Measurements from ENCODE around the gene VOPP1.

VOPP1 gene

DNA sequence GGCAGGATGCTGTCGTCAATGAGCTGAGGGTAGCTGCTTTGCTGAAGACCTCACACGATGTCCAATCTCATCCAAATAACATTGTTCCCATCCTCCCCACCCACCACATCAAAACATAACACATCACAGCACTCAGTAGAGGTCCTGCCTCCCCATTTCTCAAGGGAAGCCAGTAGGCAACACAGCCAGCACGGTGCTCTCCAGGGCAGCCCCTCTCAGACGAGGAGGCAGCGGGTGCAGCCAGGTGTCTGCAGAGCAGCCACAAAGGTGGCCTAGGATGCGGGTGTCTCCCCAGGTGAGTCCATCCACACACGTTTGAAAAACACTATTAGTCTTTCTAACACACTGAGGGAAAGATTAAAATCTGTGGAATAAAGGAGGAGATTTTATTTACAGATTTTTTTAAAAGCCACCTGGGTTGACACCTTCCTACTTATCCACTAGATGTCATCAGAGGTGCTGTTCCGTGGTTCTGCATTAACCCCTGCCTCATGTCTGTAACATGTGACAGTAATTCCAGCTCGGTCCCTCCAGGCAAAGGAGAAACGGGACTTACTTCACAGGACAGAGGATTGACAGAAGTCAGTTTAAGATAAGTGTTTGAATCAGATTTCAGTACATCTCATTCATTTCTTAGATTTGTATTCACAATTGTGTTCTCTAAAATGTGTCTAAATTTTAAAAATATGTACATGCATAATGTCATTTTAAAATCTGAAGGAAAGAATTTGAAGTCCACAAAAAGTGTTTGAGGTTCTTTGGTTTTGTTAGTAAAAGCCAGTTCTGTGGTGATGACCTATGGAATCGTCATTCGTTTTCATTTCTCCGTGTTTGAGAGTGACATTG is 139.1 kb downstream of the VOPP1 start:
- DNase-seq (ENCODE audit: low spot score), result no peak

DNA sequence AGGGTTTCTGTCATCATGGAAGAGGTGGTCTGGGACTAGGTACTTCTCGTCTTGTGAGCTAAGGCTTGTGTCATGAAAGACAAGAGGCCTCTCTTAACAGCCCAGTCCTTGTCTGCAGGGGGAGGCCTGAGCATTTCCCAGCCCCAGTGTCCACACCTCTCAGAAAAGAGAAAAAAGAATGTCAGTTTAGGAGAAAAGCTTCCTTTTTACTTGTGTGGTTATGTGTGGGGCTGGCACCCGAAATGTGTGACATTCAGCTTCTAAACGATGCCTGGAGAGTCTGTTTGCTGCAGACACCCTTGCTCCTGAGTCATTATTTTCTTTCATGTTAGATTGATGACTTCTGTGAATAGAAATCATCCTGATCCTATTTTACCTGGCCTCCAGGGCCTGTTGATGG is 139.8 kb downstream of the VOPP1 start:
- DNase-seq (ENCODE audit: low spot score), result no peak

GRCh38 chr7:55431898-55432297 is 140.4 kb downstream of the VOPP1 start:
- no peak for DNase-seq (ENCODE audit: low spot score)

GRCh38 chr7:55429835-55430499 is 142.3 kb downstream of the VOPP1 start:
- DNase-seq (ENCODE audit: low spot score), result no peak

DNA sequence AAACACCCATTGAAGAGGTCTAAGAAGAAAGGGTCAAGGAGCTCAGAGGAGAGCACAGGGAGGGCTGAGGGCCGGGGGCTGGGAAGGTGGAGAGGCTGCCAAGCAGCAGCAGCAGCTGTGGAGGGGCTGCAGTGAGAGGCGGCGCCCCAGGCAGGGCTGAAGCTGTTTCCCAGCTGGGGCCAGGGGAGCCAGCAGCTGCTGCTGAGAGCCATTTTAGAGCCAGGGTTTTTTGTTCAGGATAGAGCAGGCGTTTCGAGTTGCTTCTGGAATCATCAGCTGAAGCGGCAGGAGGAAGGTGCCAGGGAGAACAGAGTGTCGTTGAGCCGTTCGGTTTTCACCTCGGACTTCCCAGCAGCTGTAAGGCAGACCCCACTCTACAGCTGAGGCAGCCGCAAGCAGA is 144.5 kb downstream of the VOPP1 start:
- DNase-seq (ENCODE audit: low spot score), result peak; percentile 85

- DNase-seq (ENCODE audit: low spot score), result no peak
These were observed 145.0 kb downstream of the VOPP1 start for GRCh38 chr7:55427342-55427741.

DNA sequence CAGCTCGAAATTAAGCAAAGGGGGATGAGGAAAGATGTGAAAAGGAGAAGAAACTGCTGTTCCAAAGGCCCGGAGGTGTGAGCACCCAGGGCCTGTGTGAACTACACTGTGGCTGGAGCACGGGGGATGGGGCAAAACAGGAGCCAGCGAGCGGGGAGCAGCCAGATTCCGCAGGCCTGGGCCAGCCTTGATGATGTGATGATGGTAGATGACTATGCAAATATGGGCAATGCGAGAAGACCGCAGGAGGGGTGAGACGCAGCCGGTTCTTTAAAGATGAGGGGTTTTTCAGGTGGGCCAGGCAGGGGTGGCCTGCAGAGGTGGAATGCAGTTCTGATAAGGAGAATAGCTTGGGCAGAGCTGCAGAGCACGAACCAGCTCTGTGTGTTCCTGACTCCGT is 145.6 kb downstream of the VOPP1 start:
- no peak for DNase-seq (ENCODE audit: low spot score)

DNA sequence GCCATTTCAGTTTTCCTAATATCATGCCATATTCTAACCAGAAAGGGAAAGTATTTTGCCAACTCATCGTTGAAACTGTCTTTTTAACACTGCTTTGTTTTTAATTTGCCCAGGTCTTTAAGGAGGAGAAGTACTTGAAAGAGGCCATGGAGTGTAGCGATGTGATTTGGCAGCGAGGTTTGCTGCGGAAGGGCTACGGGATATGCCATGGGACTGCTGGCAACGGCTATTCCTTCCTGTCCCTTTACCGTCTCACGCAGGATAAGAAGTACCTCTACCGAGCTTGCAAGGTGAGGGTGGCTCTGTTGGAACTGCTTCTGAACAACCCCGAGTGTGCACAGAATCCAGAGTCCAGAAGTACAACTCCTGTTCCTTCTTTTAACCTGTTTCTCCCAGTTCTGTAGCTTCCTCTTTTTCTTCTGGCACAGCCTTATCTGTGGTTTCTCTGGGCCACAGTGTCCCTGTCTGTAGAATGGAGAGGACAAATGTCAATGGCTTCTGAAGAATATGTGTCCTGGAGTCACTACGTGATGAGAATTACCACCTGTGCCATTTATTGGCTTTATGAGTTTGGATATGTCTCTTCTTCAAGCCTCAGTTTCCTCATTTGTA is 147.1 kb downstream of the VOPP1 start:
- no peak for DNase-seq (ENCODE audit: low spot score)

- DNase-seq (ENCODE audit: low spot score), result no peak
These were observed 148.4 kb downstream of the VOPP1 start for GRCh38 chr7:55423891-55424290.

GRCh38 chr7:55423277-55423711 is 149.0 kb downstream of the VOPP1 start:
- DNase-seq (ENCODE audit: low spot score), result no peak

All from left forelimb (tissue), 1 donor.